Endothelial cell of umbilical vein (primary cell): ENCODE measurements around the gene GUCA2B. TPM values are rescaled to one million over a fixed set of nuclear protein-coding genes. Genes with fewer than 3 reads are reported as not detected.

ENCODE experiments used
- BruUV-seq: library from RNA; stranded (reverse); fragments of 400-500 nt; replicated peaks from 2 replicates; lab custom pipeline; 2021; lab: Mats Ljungman, UMichigan
- CTCF ChIA-PET: fragments of 300-600, 350-600 bp; sonication (Branson Sonifier 250); formaldehyde crosslinking; loops from one replicate; lab custom pipeline; 2021; ENCODE audit warnings: antibody characterized with exemption, inconsistent platforms; lab: Charles Lee
- POLR2A ChIA-PET: fragments of 300-600, 350-600 bp; sonication (Branson Sonifier 250); formaldehyde crosslinking; loops from one replicate; lab custom pipeline; 2021; ENCODE audit warnings: antibody characterized with exemption, inconsistent platforms; lab: Charles Lee
- DNase-seq: peaks from one replicate; pipeline ENCODE4 v3.0.0-alpha.2; 2011; ENCODE audit warnings: low read depth, low spot score
- FAIRE-seq: peaks from 2 replicates; lab custom pipeline; 2011; peaks lifted over from hg19 to GRCh38; lab: Jason Lieb, UNC
- H2AFZ ChIP-seq: 2 replicates; pipeline ENCODE4 v1.6.0; 2012; ENCODE audit warnings: low read depth, low read length, control low read depth, inconsistent platforms
- H3K27ac ChIP-seq: 2 replicates; pipeline ENCODE4 v1.5.1; 2011; ENCODE audit warnings: low read depth, mild to moderate bottlenecking, control low read depth, low read length, moderate library complexity; ENCODE audit not compliant: insufficient read depth
- H3K27me3 ChIP-seq, 2 experiments: 2 replicates each; pipeline versions ENCODE4 v1.6.0 to v1.6.1; 2011; ENCODE audit warnings: low read length in 2 of 2, mixed read lengths in 1 of 2; ENCODE audit not compliant: control insufficient read depth in 2 of 2, insufficient read depth in 2 of 2
- H3K36me3 ChIP-seq, 2 experiments: 2 replicates in 1 of 2; 3 replicates in 1 of 2; pipeline ENCODE4 v1.5.1; 2011; ENCODE audit warnings: low read length in 2 of 2, mild to moderate bottlenecking in 1 of 2, moderate library complexity in 1 of 2; ENCODE audit not compliant: control insufficient read depth in 2 of 2, insufficient read depth in 2 of 2; ENCODE audit errors: extremely low read depth in 1 of 2
- H3K4me1 ChIP-seq: 3 replicates; pipeline ENCODE4 v1.5.1; 2011; ENCODE audit warnings: mild to moderate bottlenecking, low read length; ENCODE audit not compliant: control insufficient read depth, insufficient read depth; ENCODE audit errors: extremely low read depth
- H3K4me2 ChIP-seq: 2 replicates; pipeline ENCODE4 v1.6.1; 2011; ENCODE audit warnings: low read length, control low read depth, mixed read lengths; ENCODE audit not compliant: insufficient read depth
- H3K4me3 ChIP-seq, 3 experiments: fragments of 200-600 bp in 1 of 3; sonication (generic), shearing (Covaris generic) in 1 of 3; replicated peaks in 1 of 3; 2 replicates each; pipeline ENCODE4 v1.5.1; 2011 to 2016; ENCODE audit warnings: control low read depth in 3 of 3, low read length in 3 of 3, mild to moderate bottlenecking in 2 of 3, inconsistent platforms in 1 of 3, low read depth in 1 of 3, moderate library complexity in 1 of 3; ENCODE audit not compliant: insufficient read depth in 1 of 3
- H3K79me2 ChIP-seq: 2 replicates; pipeline ENCODE4 v1.6.0; 2012; ENCODE audit warnings: low read length, inconsistent platforms; ENCODE audit not compliant: control insufficient read depth, insufficient read depth
- H3K9ac ChIP-seq: replicated peaks from 2 replicates; pipeline ENCODE3; 2011; ENCODE audit warnings: low read length, control low read depth; ENCODE audit not compliant: insufficient read depth; ENCODE audit errors: extremely low read depth
- H3K9me1 ChIP-seq: replicated peaks from 3 replicates; pipeline ENCODE4 v1.6.0; 2011; ENCODE audit warnings: mild to moderate bottlenecking, low read length; ENCODE audit not compliant: control insufficient read depth, insufficient read depth; ENCODE audit errors: extremely low read depth
- H3K9me3 ChIP-seq: replicated peaks from 2 replicates; pipeline ENCODE4 v1.5.1; 2012; ENCODE audit warnings: low read length, inconsistent platforms; ENCODE audit not compliant: control insufficient read depth, insufficient read depth
- H4K20me1 ChIP-seq: replicated peaks from 2 replicates; pipeline ENCODE3; 2011; ENCODE audit warnings: mild to moderate bottlenecking, low read length; ENCODE audit not compliant: control insufficient read depth, insufficient read depth; ENCODE audit errors: extremely low read depth
- EZH2 ChIP-seq: IDR thresholded peaks from 2 replicates; pipeline ENCODE4 v1.6.1; 2012; ENCODE audit warnings: borderline replicate concordance, low read depth, mild to moderate bottlenecking, moderate library complexity, low read length, inconsistent platforms; ENCODE audit not compliant: severe bottlenecking
- FOS ChIP-seq: IDR thresholded peaks from 2 replicates; pipeline ENCODE4 v1.6.1; 2011; ENCODE audit warnings: mild to moderate bottlenecking, low read length, moderate library complexity, borderline replicate concordance; ENCODE audit not compliant: insufficient read depth
- GATA2 ChIP-seq: IDR thresholded peaks from 2 replicates; pipeline ENCODE4 v1.7.0; 2011; ENCODE audit warnings: low read depth, mild to moderate bottlenecking, moderate library complexity, mixed read lengths, low read length; ENCODE audit not compliant: insufficient read length, insufficient read depth
- JUN ChIP-seq: IDR thresholded peaks from 2 replicates; pipeline ENCODE4 v1.6.1; 2011; ENCODE audit warnings: borderline replicate concordance, low read depth; ENCODE audit not compliant: insufficient read length, insufficient read depth
- MAX ChIP-seq: IDR thresholded peaks from 2 replicates; pipeline ENCODE4 v1.6.1; 2011; ENCODE audit not compliant: insufficient read depth, insufficient read length
- MYC ChIP-seq: IDR thresholded peaks from one replicate; pipeline ENCODE4 v1.6.1; 2011; ENCODE audit warnings: mild to moderate bottlenecking, low read depth, low read length
- POLR2A ChIP-seq: IDR thresholded peaks from 2 replicates; pipeline ENCODE4 v1.6.1; 2012; ENCODE audit warnings: low read depth, mild to moderate bottlenecking, control low read depth, low read length
- POLR2AphosphoS5 ChIP-seq: IDR thresholded peaks from 2 replicates; pipeline ENCODE4 v1.6.1; 2012; ENCODE audit warnings: low read depth, mild to moderate bottlenecking, control low read depth, low read length, moderate library complexity; ENCODE audit not compliant: insufficient read depth
- dilution Hi-C: fragments of 300-500 bp; cut with MboI; formaldehyde crosslinking; loops from one replicate; pipeline ENCODE4 v1.15.0; 2019; ENCODE audit warnings: low sequenced_read_pairs; ENCODE audit not compliant: extremely low pct_ligation_motif_present
- intact Hi-C: fragments of 100-400 bp; cut with micrococcal nuclease; formaldehyde crosslinking; loops from one replicate; pipeline ENCODE4 v1.10.0; 2022
- polyA plus RNA-seq, 4 experiments: library from polyadenylated mRNA; depleted of rRNA in 3 of 4; stranded (reverse) in 3 of 4; unstranded in 1 of 4; fragments of >200 nt; gene quantifications; 2 replicates each; pipeline versions ENCODE4 v1.2.1 to v1.2.3, GENCODE V29; 2011 to 2012; ENCODE audit warnings: missing spikeins in 1 of 4
- total RNA-seq: library from RNA; stranded (reverse); gene quantifications from 2 replicates; pipeline ENCODE4 v1.2.3, GENCODE V29; 2021
- TF ChIP-seq, protein P1 (sequence below), 2 donors: IDR thresholded peaks; 1 replicate in 1 of 2; 2 replicates in 1 of 2; pipeline ENCODE4 v1.5.1; 2011; ENCODE audit warnings: low read length in 2 of 2, mild to moderate bottlenecking in 2 of 2, moderate library complexity in 2 of 2, control low read depth in 1 of 2, inconsistent platforms in 1 of 2, low read depth in 1 of 2; ENCODE audit not compliant: insufficient read depth in 1 of 2; ENCODE audit errors: extremely low read depth in 1 of 2

GUCA2B gene
- total and polyA plus RNA-seq, 2 donors (not counting 3 experiments of a cell fraction or from before 2014, with no cell fraction given), result not detected

GRCh38 chr1:42168763-42169162 lies 15.6 kb downstream of the GUCA2B start:
- DNase-seq, result no peak
- no peaks in the 10 kb centered on the region for H3K27me3 ChIP-seq
- CTCF ChIA-PET, result interaction anchor here (1.3 kb wide), 1 partner anchor 594 kb away, joined by 3 read pairs; no protein-coding TSS in a partner anchor

More at GRCh38 chr1:42168763-42169162, 15.6 kb downstream of the GUCA2B start:
- no TSS peak for BruUV-seq
- FAIRE-seq, result no peak
- no peak overlapping the region for H3K9ac ChIP-seq
- no peaks in the 10 kb centered on the region for H4K20me1 ChIP-seq
- H3K79me2 ChIP-seq, result no peaks in the 10 kb centered on the region
- H3K27ac ChIP-seq, result no peak overlapping the region
- H3K4me1 ChIP-seq, result peaks cover 9% of the 10 kb centered on the region
- no peaks in the 10 kb centered on the region for H3K36me3 ChIP-seq
- POLR2A ChIA-PET, result no interaction called here
- no peaks in the 10 kb centered on the region for H3K9me1 ChIP-seq
- H3K4me3 ChIP-seq, result no peak overlapping the region
- H3K9me3 ChIP-seq, result no peaks in the 10 kb centered on the region
- dilution Hi-C loops (no loop called here), intact Hi-C loops (no loop called here)
- H2AFZ ChIP-seq, result no peak overlapping the region
- no peak overlapping the region for H3K4me2 ChIP-seq
- TF ChIP-seq JUN, result no peak
- no peak for TF ChIP-seq FOS
- TF ChIP-seq GATA2, result no peak
- TF ChIP-seq POLR2AphosphoS5, result no peak
- TF ChIP-seq, protein P1, sequence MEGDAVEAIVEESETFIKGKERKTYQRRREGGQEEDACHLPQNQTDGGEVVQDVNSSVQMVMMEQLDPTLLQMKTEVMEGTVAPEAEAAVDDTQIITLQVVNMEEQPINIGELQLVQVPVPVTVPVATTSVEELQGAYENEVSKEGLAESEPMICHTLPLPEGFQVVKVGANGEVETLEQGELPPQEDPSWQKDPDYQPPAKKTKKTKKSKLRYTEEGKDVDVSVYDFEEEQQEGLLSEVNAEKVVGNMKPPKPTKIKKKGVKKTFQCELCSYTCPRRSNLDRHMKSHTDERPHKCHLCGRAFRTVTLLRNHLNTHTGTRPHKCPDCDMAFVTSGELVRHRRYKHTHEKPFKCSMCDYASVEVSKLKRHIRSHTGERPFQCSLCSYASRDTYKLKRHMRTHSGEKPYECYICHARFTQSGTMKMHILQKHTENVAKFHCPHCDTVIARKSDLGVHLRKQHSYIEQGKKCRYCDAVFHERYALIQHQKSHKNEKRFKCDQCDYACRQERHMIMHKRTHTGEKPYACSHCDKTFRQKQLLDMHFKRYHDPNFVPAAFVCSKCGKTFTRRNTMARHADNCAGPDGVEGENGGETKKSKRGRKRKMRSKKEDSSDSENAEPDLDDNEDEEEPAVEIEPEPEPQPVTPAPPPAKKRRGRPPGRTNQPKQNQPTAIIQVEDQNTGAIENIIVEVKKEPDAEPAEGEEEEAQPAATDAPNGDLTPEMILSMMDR (IDR thresholded peaks at IDR 0.05; ENCODE audit: extremely low read depth in 1 of 2, insufficient read depth in 1 of 2, low read depth in 1 of 2, low read length in 2 of 2), result no peak
- no peak for TF ChIP-seq EZH2
- no peak for TF ChIP-seq MAX
- TF ChIP-seq POLR2A, result no peak
- no peak for TF ChIP-seq MYC
